ENCODE results near the gene PPP1R3D. TPM values are rescaled to one million over a fixed set of nuclear protein-coding genes. Genes with fewer than 3 reads are reported as not detected.
"Not testable (repeated sequence)": the region's sequence is repeated elsewhere in the genome, so short reads cannot be mapped to it uniquely, and the experiment has no call there.

PPP1R3D gene, protein sequence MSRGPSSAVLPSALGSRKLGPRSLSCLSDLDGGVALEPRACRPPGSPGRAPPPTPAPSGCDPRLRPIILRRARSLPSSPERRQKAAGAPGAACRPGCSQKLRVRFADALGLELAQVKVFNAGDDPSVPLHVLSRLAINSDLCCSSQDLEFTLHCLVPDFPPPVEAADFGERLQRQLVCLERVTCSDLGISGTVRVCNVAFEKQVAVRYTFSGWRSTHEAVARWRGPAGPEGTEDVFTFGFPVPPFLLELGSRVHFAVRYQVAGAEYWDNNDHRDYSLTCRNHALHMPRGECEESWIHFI
- total RNA-seq = 8.6 TPM

DNA sequence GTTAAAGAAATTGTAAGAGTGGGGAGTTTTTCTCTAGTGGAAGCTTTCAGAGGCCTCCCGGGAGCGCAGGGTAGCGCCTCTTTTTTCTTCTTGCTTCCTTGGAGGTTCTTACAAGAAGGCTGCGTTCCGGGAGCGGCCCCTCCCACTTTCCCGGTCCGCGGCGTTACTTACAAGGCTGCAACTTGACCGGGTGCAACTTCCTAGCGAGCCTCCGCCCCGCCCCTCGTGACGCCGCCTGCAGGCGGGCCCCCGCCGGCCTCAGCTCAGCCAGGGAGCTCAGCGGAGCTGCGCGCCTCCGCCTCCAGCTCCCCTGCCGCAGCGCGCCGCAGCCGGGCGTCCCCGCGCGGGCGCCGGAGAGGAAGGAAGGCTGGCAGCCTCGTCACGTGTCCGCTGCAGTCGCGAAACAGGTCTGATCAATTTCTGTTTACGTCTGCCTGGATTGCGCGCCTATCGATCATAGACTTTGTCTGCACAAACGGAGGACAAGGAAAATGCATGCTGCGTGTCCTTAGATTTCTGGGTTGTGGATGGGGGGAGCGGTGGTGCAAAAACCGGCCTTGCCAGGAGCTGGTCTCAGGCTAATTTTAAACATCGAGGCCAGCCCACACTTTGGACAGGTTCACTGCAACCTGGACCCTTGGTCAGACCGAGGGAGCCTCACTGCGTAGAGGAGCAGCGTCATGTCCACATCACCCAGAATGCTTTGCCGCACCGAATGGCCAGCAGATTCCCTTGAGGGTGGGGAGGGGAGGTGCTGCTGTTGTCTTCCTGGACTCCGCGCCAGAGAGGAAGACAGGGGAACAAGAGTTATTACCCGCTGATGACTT is at the start of gene PPP1R3D, which contains the start of gene FAM217B:
Gene PPP1R3D, minus strand, starts transcription at position 177 of the 827 bp plus-strand sequence. CDS start 374 bp downstream, outside the sequence.
Gene FAM217B, plus strand, starts transcription at position 261 of the 827 bp plus-strand sequence. CDS start 3,555 bp downstream, outside the sequence.
- peak; percentile 98 for ATAC-seq

DNA sequence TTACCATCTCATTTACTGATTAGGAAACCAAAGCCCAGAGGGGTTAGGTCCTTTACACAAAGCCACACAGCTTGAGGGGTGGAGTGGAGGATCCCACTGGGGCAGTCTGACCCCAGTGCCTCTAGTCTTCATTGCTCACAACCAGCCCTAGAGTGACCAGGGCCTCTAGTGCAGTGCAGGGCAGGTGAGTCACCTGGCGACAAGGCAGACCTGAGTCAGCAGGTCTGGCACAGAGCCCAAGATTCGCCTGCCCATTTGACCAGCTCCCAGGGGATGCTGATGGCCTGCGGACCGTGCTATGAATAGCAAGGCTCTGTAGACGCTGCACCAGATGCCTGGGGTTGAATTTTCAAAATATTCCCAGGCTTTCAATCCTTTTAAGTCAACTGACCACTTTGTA is 48.0 kb upstream of the PPP1R3D start:
- peak; percentile 85 for ATAC-seq

DNA sequence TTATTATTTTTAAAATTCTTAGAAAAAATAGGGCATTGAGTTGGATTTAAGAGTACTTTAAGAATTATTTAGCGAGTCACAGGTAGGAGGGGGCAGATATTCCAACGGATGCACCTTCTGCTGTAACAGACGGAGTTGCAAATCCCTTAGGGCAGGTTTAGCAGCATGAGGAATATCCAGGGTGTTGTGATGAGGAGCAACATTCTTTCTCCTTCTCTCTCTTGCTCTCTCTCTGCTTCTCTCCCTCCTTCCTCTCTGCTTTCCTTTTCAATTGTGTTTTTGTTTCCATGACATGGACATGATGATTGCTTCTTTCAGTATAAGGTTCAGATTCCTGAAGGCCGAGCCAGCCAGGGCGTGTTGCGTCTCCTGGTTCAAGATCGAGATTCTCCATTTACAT is 47.0 kb upstream of the PPP1R3D start:
- ATAC-seq = no peak

DNA sequence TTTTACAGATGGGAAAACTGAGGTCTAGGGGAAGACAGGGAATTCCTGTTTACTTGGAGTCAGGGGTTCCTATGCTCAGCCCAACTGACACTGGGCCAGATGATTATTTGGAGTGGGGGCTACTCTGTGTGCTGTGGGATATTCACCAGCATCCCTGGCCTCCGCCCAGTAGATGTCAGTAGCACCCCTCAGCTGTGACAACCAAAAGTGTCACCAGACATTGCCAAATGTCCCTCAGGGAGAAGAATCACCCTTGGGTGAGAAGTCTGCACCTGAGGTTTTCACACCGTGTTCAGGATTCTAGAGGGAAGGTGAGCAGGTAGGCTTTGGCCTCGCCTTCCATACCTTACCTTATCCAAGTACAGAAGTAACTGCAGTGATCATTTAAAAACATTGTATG is 45.8 kb upstream of the PPP1R3D start:
- ATAC-seq = no peak

DNA sequence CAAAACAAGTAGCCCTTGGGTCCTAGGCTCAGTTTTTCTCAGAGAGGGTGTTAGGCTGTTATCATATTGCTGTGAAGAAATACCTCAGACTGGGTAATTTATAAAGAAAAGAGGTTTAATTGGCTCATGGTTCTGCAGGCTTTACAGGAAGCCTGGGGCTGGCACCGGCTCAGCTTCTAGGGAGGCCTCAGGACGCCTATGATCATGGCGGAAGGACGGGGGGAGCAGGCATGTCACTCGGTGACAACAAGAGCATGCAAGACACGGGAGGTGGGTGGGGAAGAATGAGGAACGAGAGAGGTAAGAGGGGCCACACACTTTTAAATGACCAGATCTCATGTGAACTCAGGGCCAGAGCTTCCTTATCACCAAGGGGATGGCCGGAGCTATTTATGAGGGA is 45.1 kb upstream of the PPP1R3D start:
- no peak for ATAC-seq

DNA sequence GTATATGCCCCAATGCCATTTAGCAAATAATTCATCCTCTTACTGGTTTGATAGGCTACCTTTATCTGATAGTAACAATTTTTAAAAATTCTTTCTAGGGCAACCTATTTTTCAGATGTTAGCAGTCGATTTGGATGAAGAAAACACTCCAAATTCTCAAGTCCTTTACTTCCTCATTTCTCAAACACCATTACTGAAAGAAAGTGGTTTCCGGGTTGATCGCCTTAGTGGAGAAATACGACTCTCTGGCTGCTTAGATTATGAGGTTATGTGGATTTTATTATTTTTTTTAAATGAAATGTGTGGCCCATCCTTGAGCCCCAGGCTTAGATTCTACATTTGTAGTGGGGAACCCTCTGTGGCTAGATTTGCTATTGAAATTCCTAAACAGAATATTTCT is 44.4 kb upstream of the PPP1R3D start:
- no peak for ATAC-seq

DNA sequence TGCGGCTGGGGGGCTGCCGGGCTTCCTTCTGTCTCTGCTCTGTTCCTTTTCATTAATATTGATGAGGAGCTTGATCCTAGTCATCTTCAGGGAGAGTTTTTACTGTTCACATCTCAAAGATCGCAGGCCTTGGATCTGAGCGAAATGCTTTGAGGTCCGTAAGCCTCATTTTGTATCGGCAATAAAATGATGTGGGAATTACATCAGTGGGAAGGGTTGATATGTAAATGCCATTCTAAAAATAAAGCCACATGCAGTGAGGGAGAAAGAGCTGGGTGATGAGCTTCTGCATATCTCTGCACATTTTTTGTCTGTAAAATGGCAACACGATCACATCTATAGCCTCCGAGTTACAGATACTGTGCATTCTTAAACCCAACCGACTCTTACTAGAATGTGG is 43.0 kb upstream of the PPP1R3D start:
- no peak for ATAC-seq

DNA sequence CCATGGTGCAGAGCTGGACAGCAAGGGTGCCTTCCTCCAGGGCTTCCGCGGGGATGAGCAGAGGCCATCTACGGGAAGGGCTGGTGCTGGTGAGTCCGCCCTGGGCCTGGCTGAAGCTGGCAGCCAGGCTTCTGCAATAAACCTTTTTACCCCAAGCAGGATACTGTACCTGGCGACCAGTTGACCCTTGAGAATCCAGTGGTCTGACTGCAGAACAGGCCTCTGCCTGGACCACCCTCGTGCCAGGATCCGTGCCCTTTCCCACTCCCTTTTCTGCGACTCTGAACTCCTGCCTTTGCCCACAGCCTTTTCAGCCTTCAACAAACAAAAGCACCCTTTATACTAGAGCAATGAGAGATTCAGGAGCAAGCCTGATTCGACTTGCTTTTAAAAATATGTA is 37.0 kb upstream of the PPP1R3D start:
- ATAC-seq = no peak

DNA sequence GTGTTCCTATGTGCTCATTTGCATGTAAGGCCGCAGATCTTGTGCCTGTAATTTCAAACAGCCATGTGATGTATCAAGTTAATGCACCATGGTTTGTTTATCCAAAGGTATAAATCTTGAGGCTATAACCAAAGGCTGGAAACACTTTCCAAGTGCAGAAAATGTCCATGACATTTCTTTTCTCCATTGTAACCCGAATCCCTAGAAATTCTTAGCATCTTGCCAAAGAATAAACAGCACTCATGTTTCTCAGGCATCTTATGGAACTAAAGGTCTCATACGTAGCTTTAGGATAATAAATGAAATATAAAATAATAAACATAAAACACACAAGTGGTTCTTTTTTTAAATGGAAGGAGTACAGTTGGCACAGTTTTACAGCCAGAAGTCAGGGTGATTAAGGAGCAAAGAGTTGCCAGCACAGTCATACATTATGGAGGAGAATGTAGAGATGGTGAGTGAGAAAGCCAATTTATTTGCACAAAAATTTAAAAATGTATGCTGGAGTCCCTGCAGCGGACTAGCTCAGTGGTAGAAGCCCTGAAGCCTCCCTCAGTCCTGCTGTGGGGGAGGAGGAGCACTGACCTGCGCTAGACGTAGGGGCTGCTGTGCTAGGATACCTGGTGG is 36.2 kb upstream of the PPP1R3D start:
- no peak for ATAC-seq

DNA sequence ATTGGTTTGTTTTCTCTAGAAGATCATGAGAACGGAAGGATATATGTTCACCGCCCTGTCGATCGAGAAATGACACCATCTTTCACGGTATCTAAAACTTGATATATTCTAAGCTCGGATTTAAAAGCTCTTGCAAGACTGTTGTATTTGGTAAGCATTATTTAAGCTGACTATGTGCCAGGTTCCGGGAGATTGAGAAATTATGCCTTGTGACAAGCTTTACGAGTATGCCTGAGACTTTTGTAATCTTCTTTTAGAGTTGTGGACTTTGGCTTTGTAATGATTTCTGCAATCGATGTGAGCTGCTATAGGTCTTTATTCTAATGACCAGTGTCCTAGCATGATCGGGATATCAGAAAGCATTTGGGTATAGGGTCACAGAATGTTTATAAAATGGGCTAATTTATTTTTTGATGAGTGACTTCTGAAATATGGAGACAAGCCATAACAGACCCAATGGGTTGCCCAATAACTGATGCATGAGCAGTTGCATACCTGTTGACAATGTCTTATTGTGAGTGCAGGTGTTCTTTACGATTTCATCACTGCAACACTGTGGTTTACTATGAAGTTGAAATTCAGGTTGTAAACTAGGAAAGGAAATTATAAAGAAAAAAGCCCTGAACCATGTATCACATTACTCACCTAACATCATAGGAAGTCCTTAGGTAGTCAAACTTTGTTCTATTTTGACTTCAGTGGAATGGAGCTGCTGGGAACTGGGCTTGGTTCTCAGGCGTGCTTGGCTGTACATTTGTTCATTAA is 32.1 kb upstream of the PPP1R3D start:
- ATAC-seq = peak; percentile 92

DNA sequence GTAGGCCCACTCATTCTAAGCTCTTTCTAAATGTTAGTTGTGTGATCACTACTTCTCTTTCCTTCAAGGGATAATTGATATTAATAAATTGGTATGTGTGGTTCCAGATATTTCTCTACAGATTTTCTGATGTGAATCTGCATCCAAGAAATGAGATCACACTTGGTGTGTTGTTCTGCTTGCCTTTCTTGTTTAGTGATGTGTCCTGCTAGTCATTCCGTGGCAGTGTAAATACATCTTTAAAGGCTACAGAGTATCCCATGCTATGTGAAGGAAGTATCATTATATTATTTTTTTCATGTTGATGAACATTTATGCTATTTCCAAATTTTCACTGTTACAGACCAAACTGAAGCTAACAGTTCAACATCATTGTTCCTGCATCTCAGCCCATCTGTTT is 31.3 kb upstream of the PPP1R3D start:
- ATAC-seq = peak; percentile 68

DNA sequence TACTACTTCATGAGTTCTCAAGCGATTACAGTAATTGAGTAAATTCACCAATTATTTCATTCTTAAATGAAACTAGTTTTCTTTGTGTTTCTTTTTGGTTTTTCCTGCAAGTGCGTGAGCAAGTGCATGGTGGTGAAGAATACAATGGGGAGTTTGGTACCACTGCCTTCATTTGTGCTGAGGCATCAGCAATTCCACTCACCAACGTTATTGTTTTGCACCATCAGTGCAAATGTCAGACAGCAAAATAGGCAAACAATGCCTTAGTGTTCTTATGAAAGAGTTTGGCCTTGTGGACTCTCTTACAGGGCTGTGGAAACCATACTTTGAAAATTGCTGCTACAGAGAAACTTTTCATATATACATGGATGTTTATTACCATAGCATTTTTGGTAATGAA is 26.3 kb upstream of the PPP1R3D start:
- ATAC-seq = no peak

DNA sequence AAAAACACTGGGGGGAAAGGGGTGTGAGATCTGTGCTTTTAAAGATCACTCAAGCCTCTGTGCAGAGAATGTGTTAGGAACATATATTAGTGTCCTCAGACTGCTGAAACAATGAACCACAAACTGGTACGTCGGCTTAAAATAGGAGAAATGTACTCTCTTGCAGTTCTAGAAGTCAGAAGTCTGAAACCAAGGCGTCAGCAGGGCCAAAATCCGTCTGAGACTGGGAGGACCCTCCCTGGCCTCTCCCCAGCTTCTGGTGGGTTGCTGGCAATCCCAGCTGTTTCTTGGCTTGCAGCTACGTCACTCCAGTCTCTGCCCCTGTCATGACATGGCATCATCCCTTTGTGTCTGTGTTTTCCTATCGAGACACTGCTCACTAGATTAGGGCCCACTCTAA is 22.1 kb upstream of the PPP1R3D start:
- ATAC-seq = peak; percentile 3

DNA sequence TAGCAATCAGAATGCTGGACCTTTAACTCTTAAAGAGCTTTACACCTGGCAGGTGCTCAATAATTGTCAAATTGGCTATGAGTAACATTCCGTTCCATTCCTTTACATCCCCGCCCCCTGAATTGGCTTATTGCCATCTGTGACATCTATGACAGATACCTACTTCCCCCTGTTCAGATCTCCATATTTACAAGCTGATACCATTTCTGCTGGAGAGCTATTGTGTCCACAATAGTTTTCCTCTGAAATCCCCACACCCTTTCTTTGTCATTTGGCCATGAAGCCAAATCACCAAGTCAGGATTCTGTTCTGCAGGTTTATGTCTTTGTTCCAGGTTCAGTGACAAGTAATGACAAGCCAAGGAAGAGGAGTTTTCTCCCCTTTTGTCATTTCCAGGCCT is 21.3 kb upstream of the PPP1R3D start:
- peak; percentile 94 for ATAC-seq

DNA sequence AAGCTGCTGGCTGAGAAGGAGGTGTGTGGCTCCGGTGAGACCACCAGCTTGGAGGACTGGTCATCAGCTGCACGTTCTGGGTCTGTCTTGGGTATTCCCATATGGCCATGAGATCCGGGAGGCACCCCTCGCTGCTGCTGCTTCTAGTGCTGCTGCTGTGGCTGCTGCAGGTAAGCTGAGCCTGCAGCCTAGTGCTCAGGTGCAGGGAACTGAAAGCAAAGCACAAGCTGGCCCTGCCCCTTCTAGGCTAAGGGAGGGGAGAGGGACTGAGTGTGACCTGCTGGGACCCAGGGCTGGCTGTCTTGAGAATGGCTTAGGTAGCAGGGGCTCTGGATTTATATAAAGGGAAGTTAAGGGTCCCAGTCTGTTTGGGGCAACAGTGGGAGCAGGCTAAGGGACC is 18.5 kb upstream of the PPP1R3D start:
- ATAC-seq = no peak

DNA sequence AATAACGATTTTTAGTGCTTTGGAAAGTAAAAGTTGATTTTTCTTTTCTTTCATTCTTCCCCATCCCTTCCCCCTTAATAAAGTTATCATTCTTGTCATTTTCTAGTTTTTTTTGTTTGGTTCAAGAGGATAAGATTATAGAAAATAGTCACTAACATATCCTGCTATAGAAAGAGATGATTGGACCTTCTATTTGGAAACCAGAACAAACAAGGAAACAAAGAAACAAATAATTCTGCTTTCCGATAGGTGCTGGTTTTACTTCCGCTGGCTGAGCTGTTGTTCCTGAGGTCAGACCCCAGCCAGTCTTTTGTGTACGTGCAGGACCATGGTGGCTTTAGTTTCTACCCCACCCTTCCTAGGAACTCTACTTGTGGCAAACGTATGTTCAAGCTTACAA is 18.0 kb upstream of the PPP1R3D start, which contains the start of gene CDH26:
Gene CDH26, plus strand, starts transcription at position 301 of the 400 bp plus-strand sequence. CDS start 304 bp downstream, outside the sequence.
- ATAC-seq = no peak

DNA sequence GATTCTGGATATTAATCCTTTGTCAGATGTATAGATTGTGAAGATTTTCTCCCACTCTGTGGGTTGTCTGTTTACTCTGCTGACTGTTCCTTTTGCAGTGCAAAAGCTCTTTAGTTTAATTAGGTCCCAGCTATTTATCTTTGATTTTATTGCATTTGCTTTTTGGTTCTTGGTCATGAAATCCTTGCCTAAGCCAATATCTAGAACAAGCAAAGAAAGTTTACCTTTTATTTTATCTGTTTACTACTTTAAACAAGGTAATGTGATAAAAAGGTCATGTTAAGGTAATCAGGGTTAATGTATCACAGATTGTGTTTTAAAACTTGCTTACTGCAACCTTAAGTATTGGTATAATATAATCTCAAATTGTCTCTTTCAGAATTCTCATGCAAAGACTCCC is 17.5 kb upstream of the PPP1R3D start:
- not testable (repeated sequence) for ATAC-seq

DNA sequence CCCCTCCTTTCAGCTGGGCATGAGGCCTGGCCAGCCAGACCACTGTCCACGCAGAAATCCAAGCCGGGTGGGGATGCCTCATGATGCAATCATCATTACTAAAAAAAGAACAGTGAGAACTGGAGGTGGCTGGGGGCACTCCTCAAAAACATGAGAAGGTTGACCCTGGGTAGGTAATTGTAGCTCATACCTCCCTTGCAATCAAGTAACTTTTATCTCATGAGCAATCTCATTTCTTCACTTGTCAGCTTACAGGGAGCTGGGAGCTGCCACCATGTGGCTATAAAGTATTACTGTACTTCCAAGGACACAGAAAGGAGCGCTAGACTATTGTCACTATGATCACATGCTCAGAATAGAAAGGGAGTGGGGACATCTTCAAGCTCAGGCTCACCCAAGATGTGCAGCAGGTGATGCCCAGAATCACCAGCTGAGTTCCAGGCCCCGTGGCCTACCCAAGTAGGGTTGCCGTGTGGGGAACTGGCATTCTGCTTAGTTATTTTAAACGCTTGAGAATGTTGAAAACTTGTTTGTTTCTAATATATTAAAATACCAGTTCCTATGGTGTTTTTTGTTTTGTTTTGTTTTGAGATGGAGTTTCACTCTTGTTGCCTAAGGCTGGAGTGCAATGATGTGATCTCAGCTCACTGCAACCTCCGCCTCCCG is 15.2 kb upstream of the PPP1R3D start:
- ATAC-seq = peak; percentile 68

DNA sequence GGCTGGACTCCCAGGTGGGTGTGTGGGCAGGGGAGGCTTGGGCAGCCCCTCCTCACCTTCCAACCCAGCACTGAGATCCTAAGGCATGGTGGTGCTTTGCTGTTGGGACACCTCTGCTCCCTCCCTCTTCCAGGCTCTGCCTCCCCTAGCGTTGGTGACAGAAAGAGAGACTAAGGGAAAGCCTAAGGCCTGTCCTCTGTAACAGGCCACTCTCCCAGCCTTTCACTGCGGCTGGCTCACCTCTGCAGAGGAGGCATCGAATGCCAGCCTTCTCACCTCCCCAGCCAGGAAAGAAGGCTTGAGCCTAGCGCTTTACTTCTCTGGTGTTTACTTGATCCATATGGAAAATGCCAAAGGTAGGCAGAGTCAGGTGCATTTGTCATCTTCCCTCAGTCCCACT is 14.6 kb upstream of the PPP1R3D start:
- no peak for ATAC-seq

DNA sequence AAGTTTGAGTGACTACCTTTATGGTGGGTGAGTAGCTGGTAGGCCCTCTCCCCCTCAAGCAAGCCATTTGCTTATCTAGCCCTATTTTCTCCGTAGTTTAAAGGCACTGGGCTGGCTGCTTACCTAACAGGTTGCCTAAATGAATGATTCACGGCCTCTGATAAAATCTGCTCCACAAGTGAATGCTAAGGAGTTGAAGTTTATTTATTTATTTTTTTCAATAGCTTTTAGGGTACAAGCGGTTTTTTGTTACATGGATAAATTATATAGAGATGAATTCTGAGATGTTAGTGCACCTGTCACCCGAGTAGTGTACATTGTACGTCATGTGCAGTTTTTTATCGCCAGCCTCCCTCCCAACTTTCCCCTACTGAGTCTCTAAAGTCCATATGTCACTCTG is 9.8 kb upstream of the PPP1R3D start:
- ATAC-seq = no peak

DNA sequence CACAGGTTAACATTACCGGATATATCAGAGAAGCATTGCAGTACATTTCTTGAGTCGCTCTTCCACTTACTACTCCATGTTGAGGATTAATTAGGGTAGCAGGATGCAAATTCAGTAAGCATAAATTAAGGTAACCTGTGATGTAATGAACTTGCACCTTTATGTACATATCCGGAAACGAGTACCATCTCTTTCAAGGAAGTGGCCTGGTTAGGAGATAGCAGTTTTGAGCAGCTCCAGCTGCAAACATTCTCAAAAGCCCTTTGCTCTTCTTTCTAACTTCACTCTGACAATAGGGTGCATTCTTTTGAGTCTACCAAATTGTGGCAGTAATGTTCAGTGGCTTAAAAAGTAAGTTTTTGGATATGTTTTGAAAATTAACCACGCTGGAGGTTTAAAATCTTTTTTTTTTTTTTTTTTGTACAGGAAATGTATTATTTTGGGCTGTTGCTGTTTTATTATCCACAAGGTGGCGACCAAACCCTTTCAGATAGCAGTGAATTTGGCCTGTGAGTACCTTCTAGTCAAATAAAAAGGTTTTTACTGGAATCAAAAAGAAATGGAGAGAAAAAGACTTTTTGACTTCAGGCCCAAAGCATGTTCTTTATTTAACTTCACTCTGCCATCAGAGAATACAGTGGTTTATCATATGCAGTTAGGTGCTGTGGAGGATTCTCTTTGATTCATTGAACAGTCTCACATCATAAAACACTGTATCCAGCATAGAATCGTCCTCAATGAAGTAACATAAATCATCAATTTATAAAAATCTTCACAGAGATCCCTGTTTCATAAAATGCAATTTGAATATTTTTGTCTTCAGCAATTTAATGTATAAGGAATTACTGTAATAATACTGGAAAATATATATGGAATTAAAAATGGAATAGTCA is 9.0 kb upstream of the PPP1R3D start:
- peak; percentile 61 for ATAC-seq

Data from esophagus mucosa (tissue), 1 donor.